ENCODE measurements around the gene PUM2. TPM values are rescaled to one million over a fixed set of nuclear protein-coding genes. Genes with fewer than 3 reads are reported as not detected.
A peak's percentile ranks its signal among the peaks of the same experiment; 100 is the strongest.

PUM2 gene
- total RNA-seq, 1 experiment from 2014 or later, result 117 TPM

DNA sequence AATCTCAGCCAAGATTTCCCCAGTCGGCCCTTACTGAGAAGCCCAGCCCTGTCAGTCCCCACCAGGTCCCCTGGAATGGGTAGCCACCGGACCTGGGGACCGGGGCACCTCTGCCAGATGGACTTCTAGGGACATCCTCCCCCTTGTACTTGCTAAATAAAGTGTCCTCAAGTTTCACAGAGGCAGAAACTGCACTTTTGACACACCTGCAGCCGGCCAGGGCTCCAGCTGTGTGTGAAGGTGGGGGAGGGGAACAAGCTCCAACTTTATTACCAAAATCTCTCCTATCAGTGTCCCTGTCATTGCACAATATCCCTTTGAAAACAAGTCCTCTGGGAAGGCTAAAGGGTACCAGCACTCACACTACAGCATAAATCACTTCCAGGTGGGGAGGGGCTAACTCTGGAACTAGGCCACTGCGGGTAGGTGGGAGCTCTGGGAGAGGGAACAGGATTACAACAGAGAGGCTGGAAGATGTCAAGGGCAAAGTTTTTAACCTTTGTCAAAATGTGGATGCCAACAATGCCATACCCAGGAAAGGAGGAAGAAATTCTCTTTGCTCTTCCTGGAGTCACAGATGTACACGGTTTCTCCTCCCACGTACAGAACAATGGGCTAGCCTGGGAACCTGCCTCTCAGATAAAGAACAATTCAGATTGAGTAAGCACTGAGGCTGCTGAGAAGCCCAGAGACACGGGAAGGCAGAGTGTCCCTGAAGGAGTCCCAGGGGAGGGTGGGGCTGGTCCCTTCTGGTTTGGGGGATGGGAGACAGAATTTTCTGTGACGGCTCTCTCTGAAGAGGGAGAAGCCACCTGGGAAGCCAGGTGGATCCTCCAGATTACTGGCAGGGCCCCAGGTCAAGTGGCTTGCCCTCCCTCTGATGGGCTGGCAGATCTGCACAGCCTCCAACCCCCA is 136.7 kb downstream of the PUM2 start:
- no peaks in the 10 kb centered on the region for H3K27me3 Mint-ChIP-seq (ENCODE audit: insufficient read depth, unreplicated experiment)
- no peaks in the 10 kb centered on the region for H3K36me3 Mint-ChIP-seq (ENCODE audit: insufficient read depth, unreplicated experiment)
- Histone ChIP-seq H3K9me3 (no peaks in the 10 kb centered on the region), H3K36me3 (ENCODE audit: control insufficient read depth, insufficient read depth, low read length) (no peaks in the 10 kb centered on the region), H3K4me1 (peaks cover 35% of the 10 kb centered on the region), H3K4me3 (ENCODE audit: low read depth, low read length) (no peak overlapping the region), H3K27me3 (replicated peaks; ENCODE audit: control insufficient read depth, insufficient read depth, low read length) (no peaks in the 10 kb centered on the region)
- CTCF ChIA-PET, result interaction anchor here (1.2 to 2.6 kb wide), 2 partner anchors 11 to 44 kb away, joined by 4 to 27 read pairs; partner anchors contain the start of gene SDC1
- peak overlapping the region; percentile 84 for H3K27ac Mint-ChIP-seq (ENCODE audit: unreplicated experiment)
- intact Hi-C loops (cut with micrococcal nuclease; ENCODE audit: unreplicated experiment), result loop anchor here (1.0 to 2.0 kb wide), 2 partner anchors 9 to 29 kb away; no protein-coding TSS in a partner anchor
- BruUV-seq (replicated peaks), result no TSS peak
- TF ChIP-seq, protein P1, sequence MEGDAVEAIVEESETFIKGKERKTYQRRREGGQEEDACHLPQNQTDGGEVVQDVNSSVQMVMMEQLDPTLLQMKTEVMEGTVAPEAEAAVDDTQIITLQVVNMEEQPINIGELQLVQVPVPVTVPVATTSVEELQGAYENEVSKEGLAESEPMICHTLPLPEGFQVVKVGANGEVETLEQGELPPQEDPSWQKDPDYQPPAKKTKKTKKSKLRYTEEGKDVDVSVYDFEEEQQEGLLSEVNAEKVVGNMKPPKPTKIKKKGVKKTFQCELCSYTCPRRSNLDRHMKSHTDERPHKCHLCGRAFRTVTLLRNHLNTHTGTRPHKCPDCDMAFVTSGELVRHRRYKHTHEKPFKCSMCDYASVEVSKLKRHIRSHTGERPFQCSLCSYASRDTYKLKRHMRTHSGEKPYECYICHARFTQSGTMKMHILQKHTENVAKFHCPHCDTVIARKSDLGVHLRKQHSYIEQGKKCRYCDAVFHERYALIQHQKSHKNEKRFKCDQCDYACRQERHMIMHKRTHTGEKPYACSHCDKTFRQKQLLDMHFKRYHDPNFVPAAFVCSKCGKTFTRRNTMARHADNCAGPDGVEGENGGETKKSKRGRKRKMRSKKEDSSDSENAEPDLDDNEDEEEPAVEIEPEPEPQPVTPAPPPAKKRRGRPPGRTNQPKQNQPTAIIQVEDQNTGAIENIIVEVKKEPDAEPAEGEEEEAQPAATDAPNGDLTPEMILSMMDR (IDR thresholded peaks at IDR 0.05; ENCODE audit: insufficient read depth in 1 of 2, low read depth in 1 of 2, low read length in 1 of 2, severe bottlenecking in 1 of 2, unreplicated experiment in 1 of 2), result no peak
- no peaks in the 10 kb centered on the region for H3K9me3 Mint-ChIP-seq (ENCODE audit: unreplicated experiment)
- DNase-seq, result peak; percentile 74 to 80
- peak overlapping the region; percentile 6 for H3K4me3 Mint-ChIP-seq (ENCODE audit: unreplicated experiment)
- peaks cover 17% of the 10 kb centered on the region for H3K4me1 Mint-ChIP-seq (ENCODE audit: low read depth, unreplicated experiment)
- POLR2A ChIA-PET, result interaction anchor here (0.7 to 1.1 kb wide), 3 partner anchors 9 to 162 kb away, joined by 3 to 5 read pairs (median 5); partner anchors contain the start of gene LAPTM4A

DNA sequence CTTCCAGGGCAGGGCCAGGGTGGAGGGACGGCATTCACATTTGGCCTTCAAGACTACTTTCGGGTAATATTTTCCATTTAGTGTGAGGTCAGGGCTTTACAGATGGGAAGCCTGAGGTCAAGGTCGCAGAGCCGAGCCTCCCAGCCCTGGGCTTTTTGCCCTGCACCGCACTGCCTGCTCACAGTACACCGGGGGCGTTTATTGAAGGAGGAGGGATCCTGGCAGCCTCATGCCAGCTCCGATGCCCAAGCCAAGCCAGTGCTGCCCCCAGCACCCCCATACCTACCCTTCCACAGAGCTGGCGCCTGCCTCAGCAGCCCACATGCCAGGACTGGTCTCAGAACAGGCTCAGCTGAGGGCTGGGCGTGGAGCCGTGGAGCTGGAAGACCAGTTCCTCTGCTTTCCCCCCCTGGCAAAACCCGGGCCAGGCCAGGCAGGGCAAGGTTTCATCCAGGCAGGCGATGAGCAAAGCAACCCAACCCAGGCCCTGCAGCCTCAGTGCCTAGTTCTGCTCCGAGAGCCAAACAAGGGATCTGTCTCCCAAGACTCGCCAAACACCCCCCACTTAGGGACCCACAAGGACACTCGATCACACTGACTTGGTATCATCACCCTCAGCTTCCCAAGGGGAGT is 137.7 kb downstream of the PUM2 start:
- no TSS peak for BruUV-seq (replicated peaks)
- POLR2A ChIA-PET, result interaction anchor here (0.5 kb wide), 1 partner anchor 86 kb away, joined by 6 read pairs; no protein-coding TSS in a partner anchor
- DNase-seq, result peak in 1 of 2 experiments; percentile 30

More for the DNA sequence above, 137.7 kb downstream of the PUM2 start:
- Histone ChIP-seq H3K36me3 (ENCODE audit: control insufficient read depth, insufficient read depth, low read length) (no peaks in the 10 kb centered on the region), H3K9me3 (no peaks in the 10 kb centered on the region), H3K4me3 (ENCODE audit: low read depth, low read length) (no peak overlapping the region), H3K27me3 (replicated peaks; ENCODE audit: control insufficient read depth, insufficient read depth, low read length) (no peaks in the 10 kb centered on the region), H3K4me1 (peaks cover 38% of the 10 kb centered on the region)
- H3K27me3 Mint-ChIP-seq (ENCODE audit: insufficient read depth, unreplicated experiment), result no peaks in the 10 kb centered on the region
- H3K36me3 Mint-ChIP-seq (ENCODE audit: insufficient read depth, unreplicated experiment), result no peaks in the 10 kb centered on the region
- CTCF ChIA-PET, result interaction anchor here (1.2 to 2.6 kb wide), 2 partner anchors 12 to 43 kb away, joined by 4 to 27 read pairs; partner anchors contain the start of gene SDC1
- no peaks in the 10 kb centered on the region for H3K9me3 Mint-ChIP-seq (ENCODE audit: unreplicated experiment)
- H3K4me1 Mint-ChIP-seq (ENCODE audit: low read depth, unreplicated experiment), result peaks cover 17% of the 10 kb centered on the region
- TF ChIP-seq, protein P1 (IDR thresholded peaks at IDR 0.05; ENCODE audit: insufficient read depth in 1 of 2, low read depth in 1 of 2, low read length in 1 of 2, severe bottlenecking in 1 of 2, unreplicated experiment in 1 of 2), result no peak
- intact Hi-C loops (cut with micrococcal nuclease; ENCODE audit: unreplicated experiment), result loop anchor here (1.0 kb wide), 1 partner anchor 10 kb away; no protein-coding TSS in a partner anchor
- H3K4me3 Mint-ChIP-seq (ENCODE audit: unreplicated experiment), result no peak overlapping the region
- peak overlapping the region; percentile 84 for H3K27ac Mint-ChIP-seq (ENCODE audit: unreplicated experiment)

Data from Caco-2 (cell line).